ENCODE measurements around the gene HSPA1B. TPM values are rescaled to one million over a fixed set of nuclear protein-coding genes. Genes with fewer than 3 reads are reported as not detected.

The HSPA1B gene
- total RNA-seq, 1 experiment from 2014 or later, result 85.1 TPM

DNA sequence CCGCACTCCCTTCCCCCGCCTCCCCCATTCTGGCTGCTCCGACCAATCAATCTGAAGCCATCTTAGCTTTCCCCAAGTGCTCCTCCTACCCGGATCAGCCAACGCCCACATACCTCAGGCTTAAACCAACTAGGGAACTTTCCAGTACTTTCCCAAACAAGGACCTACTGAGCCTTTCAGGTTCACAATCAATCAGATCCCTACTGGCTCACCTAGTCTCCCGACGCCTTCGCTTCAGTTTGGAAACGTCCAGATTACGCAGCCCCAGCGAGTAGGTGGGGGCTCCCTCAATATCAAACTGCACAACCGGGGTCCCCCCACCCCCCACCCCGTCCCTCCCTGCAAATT, 12.9 kb upstream of the HSPA1B start:
- Mint-ChIP-seq H3K4me1 (peaks cover 19 to 22% of the 10 kb centered on the region in 2 experiments), H3K36me3 (ENCODE audit: insufficient read depth in 1 of 3, low read depth in 3 of 3) (peaks cover 3 to 10% (median 6%) of the 10 kb centered on the region in 3 experiments; a peak in 5 of 7 replicates), H3K9me3 (peaks cover 6 to 9% of the 10 kb centered on the region in 2 experiments), H3K27me3 (ENCODE audit: low read depth) (peaks cover 5% of the 10 kb centered on the region), H3K4me3 (peak overlapping the region; percentile 81 to 90), H3K27ac (peak overlapping the region; percentile 94 to 99 (median 99))
- Histone ChIP-seq H4K91ac (ENCODE audit: insufficient read length, low read depth, low read length) (no peak overlapping the region), H2AK5ac (ENCODE audit: insufficient read length, low read length) (no peak overlapping the region), H3K18ac (ENCODE audit: insufficient read length, low read depth, low read length) (peak overlapping the region; percentile 66), H3K23ac (ENCODE audit: insufficient read length, low read depth, low read length) (no peak overlapping the region), H3K9ac (ENCODE audit: extremely low read depth, insufficient read length, low read length) (no peak overlapping the region), H2BK5ac (ENCODE audit: insufficient read length, low read length) (no peak overlapping the region), H2AFZ (ENCODE audit: low read length) (no peak overlapping the region), H3K27ac (ENCODE audit: insufficient read length, low read depth, low read length) (no peak overlapping the region), H2BK120ac (ENCODE audit: low read depth, low read length, poor library complexity, severe bottlenecking) (no peak overlapping the region), H2BK15ac (ENCODE audit: low read depth, low read length) (no peak overlapping the region), H3K27me3 (ENCODE audit: insufficient read depth, low read length) (no peaks in the 10 kb centered on the region), H3K4me2 (ENCODE audit: insufficient read depth, insufficient read length, low read length) (peak overlapping the region; percentile 76), H3T11ph (ENCODE audit: low read length) (no peak overlapping the region), H4K8ac (replicated peaks; ENCODE audit: insufficient read length, low read depth, low read length) (no peak overlapping the region), H3K23me2 (ENCODE audit: insufficient read length, low read depth, low read length, poor library complexity, severe bottlenecking) (peaks cover 5% of the 10 kb centered on the region), H3K56ac (ENCODE audit: insufficient read length, low read depth, low read length) (no peak overlapping the region), H3K14ac (ENCODE audit: insufficient read depth, low read length) (peak overlapping the region; percentile 37; the same call in 1 of the 2 replicates), H3K79me2 (ENCODE audit: insufficient read depth, low read length) (no peaks in the 10 kb centered on the region), H3K4me1 (ENCODE audit: insufficient read depth, low read length) (no peaks in the 10 kb centered on the region; the same call in 1 of the 2 replicates), H3K9me3 (ENCODE audit: control insufficient read depth, low read depth, low read length) (no peaks in the 10 kb centered on the region), H3K4ac (ENCODE audit: low read depth, low read length) (no peak overlapping the region), H3K79me1 (ENCODE audit: insufficient read depth, low read depth, low read length, poor library complexity, severe bottlenecking) (no peaks in the 10 kb centered on the region), H2BK12ac (ENCODE audit: insufficient read length, low read depth, low read length) (no peak overlapping the region), H4K20me1 (ENCODE audit: control insufficient read depth, insufficient read depth, insufficient read length) (no peaks in the 10 kb centered on the region), H2BK20ac (ENCODE audit: low read depth, low read length, poor library complexity, severe bottlenecking) (no peak overlapping the region), H4K5ac (ENCODE audit: insufficient read length, low read depth, low read length) (no peak overlapping the region)
- WGBS (ENCODE audit: extremely low coverage, insufficient read length, low lambda C conversion rate), result no CpG with 5 or more reads among the region's 13 CpGs
- DNase-seq, result peak; percentile 98
- TF ChIP-seq, protein P1, sequence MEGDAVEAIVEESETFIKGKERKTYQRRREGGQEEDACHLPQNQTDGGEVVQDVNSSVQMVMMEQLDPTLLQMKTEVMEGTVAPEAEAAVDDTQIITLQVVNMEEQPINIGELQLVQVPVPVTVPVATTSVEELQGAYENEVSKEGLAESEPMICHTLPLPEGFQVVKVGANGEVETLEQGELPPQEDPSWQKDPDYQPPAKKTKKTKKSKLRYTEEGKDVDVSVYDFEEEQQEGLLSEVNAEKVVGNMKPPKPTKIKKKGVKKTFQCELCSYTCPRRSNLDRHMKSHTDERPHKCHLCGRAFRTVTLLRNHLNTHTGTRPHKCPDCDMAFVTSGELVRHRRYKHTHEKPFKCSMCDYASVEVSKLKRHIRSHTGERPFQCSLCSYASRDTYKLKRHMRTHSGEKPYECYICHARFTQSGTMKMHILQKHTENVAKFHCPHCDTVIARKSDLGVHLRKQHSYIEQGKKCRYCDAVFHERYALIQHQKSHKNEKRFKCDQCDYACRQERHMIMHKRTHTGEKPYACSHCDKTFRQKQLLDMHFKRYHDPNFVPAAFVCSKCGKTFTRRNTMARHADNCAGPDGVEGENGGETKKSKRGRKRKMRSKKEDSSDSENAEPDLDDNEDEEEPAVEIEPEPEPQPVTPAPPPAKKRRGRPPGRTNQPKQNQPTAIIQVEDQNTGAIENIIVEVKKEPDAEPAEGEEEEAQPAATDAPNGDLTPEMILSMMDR (conservative IDR thresholded peaks at IDR 0.05), result no peak

Data from H9 (cell line).